ENCODE results near the gene SLFN12L.
"Not testable (repeated sequence)": the region's sequence is repeated elsewhere in the genome, so short reads cannot be mapped to it uniquely, and the experiment has no call there.

Gene SLFN12L

DNA sequence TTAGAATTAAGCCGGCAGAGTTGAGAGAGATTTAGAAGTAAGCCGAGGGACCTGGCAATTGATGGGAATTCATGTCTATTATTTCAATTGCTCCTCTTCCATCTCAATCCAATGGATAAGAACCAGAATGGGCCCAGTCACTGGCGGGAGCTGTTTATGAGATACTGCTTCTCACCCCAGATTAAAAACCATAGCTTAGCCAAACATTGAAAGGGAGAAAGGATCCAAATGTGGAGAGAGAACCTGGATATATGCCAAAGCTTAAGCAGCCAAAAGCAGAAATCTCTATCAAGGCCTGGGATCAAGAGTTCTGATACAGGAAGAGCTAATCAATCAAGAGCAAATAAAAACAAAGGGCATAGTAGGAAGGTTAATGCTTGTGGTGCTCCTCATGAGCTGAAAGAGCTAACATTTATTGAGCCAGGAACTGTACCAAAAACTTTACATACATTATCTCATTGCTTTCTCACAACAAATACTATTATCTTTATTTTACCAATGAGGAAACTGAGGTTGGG lies 2.8 kb downstream of the SLFN12L start:
- no peak overlapping the region for H3K27ac ChIP-seq
- DNase-seq (ENCODE audit: low spot score), result no peak
- H3K4me3 ChIP-seq, result no peak overlapping the region
- TF ChIP-seq, protein P1, sequence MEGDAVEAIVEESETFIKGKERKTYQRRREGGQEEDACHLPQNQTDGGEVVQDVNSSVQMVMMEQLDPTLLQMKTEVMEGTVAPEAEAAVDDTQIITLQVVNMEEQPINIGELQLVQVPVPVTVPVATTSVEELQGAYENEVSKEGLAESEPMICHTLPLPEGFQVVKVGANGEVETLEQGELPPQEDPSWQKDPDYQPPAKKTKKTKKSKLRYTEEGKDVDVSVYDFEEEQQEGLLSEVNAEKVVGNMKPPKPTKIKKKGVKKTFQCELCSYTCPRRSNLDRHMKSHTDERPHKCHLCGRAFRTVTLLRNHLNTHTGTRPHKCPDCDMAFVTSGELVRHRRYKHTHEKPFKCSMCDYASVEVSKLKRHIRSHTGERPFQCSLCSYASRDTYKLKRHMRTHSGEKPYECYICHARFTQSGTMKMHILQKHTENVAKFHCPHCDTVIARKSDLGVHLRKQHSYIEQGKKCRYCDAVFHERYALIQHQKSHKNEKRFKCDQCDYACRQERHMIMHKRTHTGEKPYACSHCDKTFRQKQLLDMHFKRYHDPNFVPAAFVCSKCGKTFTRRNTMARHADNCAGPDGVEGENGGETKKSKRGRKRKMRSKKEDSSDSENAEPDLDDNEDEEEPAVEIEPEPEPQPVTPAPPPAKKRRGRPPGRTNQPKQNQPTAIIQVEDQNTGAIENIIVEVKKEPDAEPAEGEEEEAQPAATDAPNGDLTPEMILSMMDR (IDR thresholded peaks at IDR 0.05), result no peak

DNA sequence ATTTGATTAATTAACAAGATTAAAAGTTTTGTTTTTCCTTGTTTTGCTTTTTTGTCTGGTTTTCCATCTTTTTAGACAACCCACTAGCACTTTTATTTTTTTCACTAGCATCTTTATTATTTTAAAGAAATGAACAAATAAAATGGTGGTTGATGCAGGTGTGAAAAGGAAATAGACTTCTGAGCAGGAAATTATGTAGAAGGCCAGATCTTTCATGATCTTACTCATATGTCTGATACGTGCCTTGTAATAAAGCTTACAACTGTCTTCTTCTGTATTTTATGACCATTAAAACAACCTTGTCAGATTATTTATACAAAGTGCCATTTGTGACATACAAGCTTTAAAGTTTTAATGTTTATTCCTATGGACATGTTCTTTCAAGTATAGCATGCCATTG lies 6.3 kb downstream of the SLFN12L start:
- no peak overlapping the region for H3K27ac ChIP-seq
- no peak for DNase-seq (ENCODE audit: low spot score)
- no peak overlapping the region for H3K4me3 ChIP-seq
- TF ChIP-seq, protein P1 (IDR thresholded peaks at IDR 0.05), result no peak

DNA sequence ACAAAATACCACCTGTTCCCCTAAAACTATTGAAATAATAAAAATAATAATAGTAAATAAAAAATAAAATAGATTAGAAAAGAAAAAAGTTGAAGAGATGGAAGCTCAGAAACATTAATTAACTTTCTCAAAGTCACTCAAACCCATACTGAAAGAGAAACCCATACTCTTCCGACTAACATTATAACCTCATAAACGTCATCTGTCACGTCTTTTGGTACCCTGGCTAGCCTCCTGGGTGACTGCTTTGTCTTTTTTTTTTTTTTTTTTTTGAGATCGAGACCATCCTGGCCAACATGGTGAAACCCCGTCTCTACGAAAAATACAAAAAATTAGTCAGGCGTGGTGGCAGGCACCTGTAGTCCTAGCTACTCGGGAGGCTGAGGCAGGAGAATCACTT lies 7.6 kb downstream of the SLFN12L start:
- TF ChIP-seq, protein P1 (IDR thresholded peaks at IDR 0.05), result no peak
- no peak for DNase-seq (ENCODE audit: low spot score)
- H3K4me3 ChIP-seq, result no peak overlapping the region
- no peak overlapping the region for H3K27ac ChIP-seq

DNA sequence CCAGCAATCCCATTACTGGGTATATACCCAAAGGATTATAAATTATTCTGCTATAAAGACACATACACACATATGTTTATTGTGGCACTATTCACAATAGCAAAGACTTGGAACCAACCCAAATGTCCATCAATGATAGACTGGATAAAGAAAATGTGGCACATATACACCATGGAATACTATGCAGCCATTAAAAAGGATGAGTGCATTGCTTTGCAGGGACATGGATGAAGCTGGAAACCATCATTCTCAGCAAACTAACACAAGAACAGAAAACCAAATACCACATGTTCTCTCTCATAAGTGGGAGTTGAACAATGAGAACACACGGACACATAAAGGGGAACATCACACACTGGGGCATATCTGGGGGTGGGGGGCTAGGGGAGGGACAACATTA lies 8.2 kb downstream of the SLFN12L start:
- not testable (repeated sequence) for H3K27ac ChIP-seq; H3K4me3 ChIP-seq; DNase-seq (ENCODE audit: low spot score)

DNA sequence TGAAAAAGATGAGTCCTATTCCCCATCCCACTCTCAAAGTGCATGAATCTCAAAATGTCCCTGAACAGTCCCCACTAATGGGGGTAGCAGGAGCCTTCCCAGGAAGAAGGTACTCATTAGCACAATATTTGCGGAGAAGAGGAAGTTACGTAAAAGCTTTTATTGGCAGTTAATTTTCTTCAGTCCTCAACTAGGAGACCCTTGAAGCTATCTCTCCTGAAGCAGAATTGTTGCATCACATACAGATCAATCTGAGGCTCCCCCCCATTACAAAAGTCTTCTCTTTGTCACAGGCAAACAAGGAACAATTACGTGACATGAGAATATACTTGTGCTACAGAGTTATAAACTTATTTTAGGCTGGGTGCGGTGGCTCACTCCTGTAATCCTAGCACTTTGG lies 14.2 kb downstream of the SLFN12L start:
- Histone ChIP-seq H3K27ac (no peak overlapping the region), H3K4me3 (no peak overlapping the region)
- no peak for DNase-seq (ENCODE audit: low spot score)
- TF ChIP-seq, protein P1 (IDR thresholded peaks at IDR 0.05), result no peak

DNA sequence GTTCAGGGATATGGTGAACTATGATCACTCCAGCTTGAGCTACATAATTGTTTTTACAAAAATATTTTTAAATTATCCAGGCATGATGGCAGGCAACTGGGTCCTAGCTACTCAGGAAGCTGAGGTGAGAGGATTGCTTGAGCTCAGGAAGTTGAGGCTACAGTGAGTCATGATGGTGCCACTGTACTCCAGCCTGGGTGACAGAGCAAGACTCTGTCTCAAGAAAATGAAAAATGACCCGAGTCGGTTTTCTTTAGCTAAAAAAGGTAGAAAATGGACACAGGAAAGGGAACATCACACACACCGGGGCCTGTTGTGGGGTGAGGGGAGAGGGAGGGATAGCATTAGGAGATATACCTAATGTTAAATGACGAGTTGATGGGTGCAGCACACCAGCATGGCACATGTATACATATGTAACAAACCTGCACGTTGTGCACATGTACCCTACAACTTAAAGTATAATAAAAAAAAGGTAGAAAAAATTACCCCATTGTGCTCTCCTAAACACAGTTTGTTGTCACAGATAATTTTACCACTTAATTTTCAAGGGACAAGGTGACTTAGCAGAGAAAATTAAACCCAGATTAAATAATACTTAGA lies 15.7 kb downstream of the SLFN12L start:
- not testable (repeated sequence) for H3K4me3 ChIP-seq; DNase-seq (ENCODE audit: low spot score); H3K27ac ChIP-seq

DNA sequence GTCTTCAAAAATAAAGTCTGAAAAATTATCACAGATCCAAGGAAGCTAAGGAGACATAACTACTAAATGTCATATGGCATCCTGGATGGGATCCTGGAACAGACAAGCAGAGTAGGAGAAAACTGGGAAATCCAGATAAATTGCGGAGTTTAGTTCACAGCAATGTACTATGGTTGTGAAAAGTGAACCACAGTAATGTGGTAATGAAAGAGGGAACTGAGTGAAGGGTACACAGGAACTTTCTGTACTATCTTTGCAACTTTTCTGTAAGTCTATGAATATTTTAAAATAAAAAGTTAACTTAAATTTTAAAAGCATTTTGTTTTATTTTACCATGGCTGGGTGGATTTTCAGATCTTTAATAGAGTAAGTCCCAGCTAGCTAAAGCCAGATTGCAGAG lies 16.3 kb downstream of the SLFN12L start:
- DNase-seq (ENCODE audit: low spot score), result no peak

DNA sequence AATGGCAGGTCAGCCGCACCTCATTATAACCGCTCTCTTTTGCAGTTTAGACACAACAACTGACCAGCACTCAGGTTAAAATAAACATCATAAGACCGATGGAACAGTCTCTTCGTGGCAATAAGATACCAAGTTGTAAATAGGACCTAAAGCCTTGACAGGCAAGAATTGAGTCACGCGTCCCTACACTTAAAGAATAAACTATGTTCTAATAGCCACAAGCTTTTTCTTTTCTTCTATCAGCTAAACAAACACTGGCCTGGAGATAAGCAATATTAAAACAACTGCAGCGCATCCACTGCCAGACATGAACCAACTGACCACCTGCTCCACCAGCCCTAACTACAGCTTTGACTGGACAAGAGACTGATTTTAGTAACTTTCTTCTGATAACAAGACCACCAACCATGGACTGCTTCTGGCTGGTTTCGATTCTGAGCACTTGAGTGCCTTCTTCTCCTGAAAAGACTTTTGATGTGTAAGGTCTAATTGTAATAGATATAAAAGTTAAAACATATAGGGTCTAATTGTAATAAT lies 17.5 kb downstream of the SLFN12L start:
- TF ChIP-seq, protein P1 (IDR thresholded peaks at IDR 0.05), result no peak
- H3K27ac ChIP-seq, result no peak overlapping the region
- DNase-seq (ENCODE audit: low spot score), result no peak

More for the DNA sequence above, 16.3 kb downstream of the SLFN12L start:
- Histone ChIP-seq H3K4me3 (no peak overlapping the region), H3K27ac (no peak overlapping the region)
- TF ChIP-seq, protein P1 (IDR thresholded peaks at IDR 0.05), result no peak

More for the DNA sequence above, 17.5 kb downstream of the SLFN12L start:
- H3K4me3 ChIP-seq, result no peak overlapping the region

All from coronary artery (tissue), 2 donors.